ENCODE results near the gene DAO.

DNA sequence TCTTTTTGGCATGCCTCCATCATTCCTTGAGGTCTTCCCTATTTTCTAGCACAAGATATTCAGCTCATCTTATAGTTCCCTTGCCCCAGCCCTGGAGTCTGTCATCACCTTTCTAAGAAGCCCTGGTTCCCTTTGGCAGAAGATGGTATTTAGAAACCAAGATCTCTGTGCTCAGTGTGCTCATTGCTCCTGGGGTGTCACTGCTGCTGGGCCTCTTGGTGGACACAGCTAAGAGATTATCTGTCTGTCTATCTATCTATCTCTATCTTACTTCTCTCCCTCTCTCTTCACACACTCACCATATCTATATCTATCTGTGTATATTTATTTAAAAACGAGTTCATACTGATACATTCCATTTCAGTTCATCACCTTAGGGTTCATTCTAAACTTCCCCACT is 67.2 kb downstream of the DAO start:
- TF ChIP-seq, protein P1, sequence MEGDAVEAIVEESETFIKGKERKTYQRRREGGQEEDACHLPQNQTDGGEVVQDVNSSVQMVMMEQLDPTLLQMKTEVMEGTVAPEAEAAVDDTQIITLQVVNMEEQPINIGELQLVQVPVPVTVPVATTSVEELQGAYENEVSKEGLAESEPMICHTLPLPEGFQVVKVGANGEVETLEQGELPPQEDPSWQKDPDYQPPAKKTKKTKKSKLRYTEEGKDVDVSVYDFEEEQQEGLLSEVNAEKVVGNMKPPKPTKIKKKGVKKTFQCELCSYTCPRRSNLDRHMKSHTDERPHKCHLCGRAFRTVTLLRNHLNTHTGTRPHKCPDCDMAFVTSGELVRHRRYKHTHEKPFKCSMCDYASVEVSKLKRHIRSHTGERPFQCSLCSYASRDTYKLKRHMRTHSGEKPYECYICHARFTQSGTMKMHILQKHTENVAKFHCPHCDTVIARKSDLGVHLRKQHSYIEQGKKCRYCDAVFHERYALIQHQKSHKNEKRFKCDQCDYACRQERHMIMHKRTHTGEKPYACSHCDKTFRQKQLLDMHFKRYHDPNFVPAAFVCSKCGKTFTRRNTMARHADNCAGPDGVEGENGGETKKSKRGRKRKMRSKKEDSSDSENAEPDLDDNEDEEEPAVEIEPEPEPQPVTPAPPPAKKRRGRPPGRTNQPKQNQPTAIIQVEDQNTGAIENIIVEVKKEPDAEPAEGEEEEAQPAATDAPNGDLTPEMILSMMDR (IDR thresholded peaks at IDR 0.05) = no peak
- TF ChIP-seq POLR2A (IDR thresholded peaks at IDR 0.05) = no peak

Data from testis (tissue), 2 donors.